Activated T-helper 1 cell treated with anti-CD3 and anti-CD28 coated beads, Interleukin-12 subunit alpha, Interleukin-12 subunit beta, Interleukin-2, Interleukin-4 antibody, amounts not matched to agents 30 ng/mL and 10 ng/mL and 1 ng/mL, durations not matched to agents 14 hours and 24 hours and 36 hours (primary cell): ENCODE measurements around the gene ZMYM4. TPM values are rescaled to one million over a fixed set of nuclear protein-coding genes. Genes with fewer than 3 reads are reported as not detected.
"Not testable (repeated sequence)": the region's sequence is repeated elsewhere in the genome, so short reads cannot be mapped to it uniquely, and the experiment has no call there.

ENCODE experiments used
- DNase-seq: peaks from one replicate; pipeline ENCODE4 v3.0.0; 2021; ENCODE audit warnings: low spot score
- H3K27ac Mint-ChIP-seq: one replicate; pipeline ENCODE4 v1.8.0; 2021; ENCODE audit warnings: mild to moderate bottlenecking, mixed read lengths
- H3K27me3 Mint-ChIP-seq: one replicate; pipeline ENCODE4 v1.8.0; 2022; ENCODE audit warnings: mild to moderate bottlenecking, moderate library complexity, mixed read lengths; ENCODE audit not compliant: insufficient read depth
- H3K36me3 Mint-ChIP-seq: one replicate; pipeline ENCODE4 v1.8.0; 2021; ENCODE audit warnings: low read depth, mixed read lengths
- H3K4me1 Mint-ChIP-seq: one replicate; pipeline ENCODE4 v1.8.0; 2021; ENCODE audit warnings: low read depth, mixed read lengths
- H3K4me3 Mint-ChIP-seq: one replicate; pipeline ENCODE4 v1.8.0; 2021; ENCODE audit warnings: mild to moderate bottlenecking, moderate library complexity, mixed read lengths
- H3K9me3 Mint-ChIP-seq: one replicate; pipeline ENCODE4 v1.8.0; 2021; ENCODE audit warnings: mixed read lengths
- intact Hi-C: fragments of 100-400 bp; cut with micrococcal nuclease; formaldehyde crosslinking; loops from one replicate; pipeline ENCODE4 v1.15.1; 2024
- total RNA-seq: library from RNA; stranded (reverse); gene quantifications from 2 replicates; pipeline ENCODE4 v1.2.3, GENCODE V29; 2022

ZMYM4 gene
- 25.1 and 33.0 TPM in 2 replicates for total RNA-seq

- Mint-ChIP-seq H3K4me1 (peaks cover 38% of the 10 kb centered on the region), H3K27me3 (no peaks in the 10 kb centered on the region), H3K36me3 (peaks cover 10% of the 10 kb centered on the region), H3K9me3 (peaks cover 4% of the 10 kb centered on the region), H3K27ac (peak within 1 kb of the TSS; percentile 93), H3K4me3 (peak within 1 kb of the TSS; percentile 87)
- intact Hi-C loops: loop anchor here (1.0 to 5.0 kb wide), 6 partner anchors 75 to 664 kb away; partner anchors contain the start of genes AGO3, KIAA0319L, NCDN and SFPQ
- peak; percentile 88 for DNase-seq
These were observed at the start of gene ZMYM4 for GRCh38 chr1:35268282-35269200. TSS of gene ZMYM4 (plus strand) at chr1:35268709. CDS start at chr1:35269047, 338 bp downstream.

GRCh38 chr1:35220976-35221375 is 47.5 kb upstream of the ZMYM4 start:
- DNase-seq: no peak
- intact Hi-C loops: no loop called here

GRCh38 chr1:35222322-35223083 is 46.0 kb upstream of the ZMYM4 start:
- intact Hi-C loops: no loop called here
- Mint-ChIP-seq H3K4me3 (no peak overlapping the region), H3K4me1 (no peaks in the 10 kb centered on the region), H3K27ac (no peak overlapping the region), H3K36me3 (no peaks in the 10 kb centered on the region), H3K27me3 (peaks cover 3% of the 10 kb centered on the region), H3K9me3 (no peaks in the 10 kb centered on the region)
- no peak for DNase-seq

More at GRCh38 chr1:35220976-35221375, 47.5 kb upstream of the ZMYM4 start:
- Mint-ChIP-seq H3K4me3 (no peak overlapping the region), H3K36me3 (no peaks in the 10 kb centered on the region), H3K9me3 (no peaks in the 10 kb centered on the region), H3K4me1 (no peaks in the 10 kb centered on the region), H3K27me3 (peaks cover 2% of the 10 kb centered on the region), H3K27ac (no peak overlapping the region)

GRCh38 chr1:35223084-35223630 is 45.4 kb upstream of the ZMYM4 start:
- no peaks in the 10 kb centered on the region for H3K9me3 Mint-ChIP-seq
- no peaks in the 10 kb centered on the region for H3K4me1 Mint-ChIP-seq
- no peak for DNase-seq
- peaks cover 3% of the 10 kb centered on the region for H3K27me3 Mint-ChIP-seq
- no peak overlapping the region for H3K27ac Mint-ChIP-seq
- H3K4me3 Mint-ChIP-seq: no peak overlapping the region
- intact Hi-C loops: no loop called here
- H3K36me3 Mint-ChIP-seq: no peaks in the 10 kb centered on the region

- Mint-ChIP-seq H3K27ac (no peak overlapping the region), H3K4me3 (no peak overlapping the region), H3K9me3 (peaks cover 6% of the 10 kb centered on the region), H3K27me3 (peaks cover 3% of the 10 kb centered on the region), H3K36me3 (no peaks in the 10 kb centered on the region), H3K4me1 (peaks cover 12% of the 10 kb centered on the region)
- DNase-seq: no peak
- intact Hi-C loops: no loop called here
These were observed 42.0 kb upstream of the ZMYM4 start for GRCh38 chr1:35226546-35226945.

GRCh38 chr1:35229587-35230360 is 38.7 kb upstream of the ZMYM4 start:
- Mint-ChIP-seq H3K27ac (peak overlapping the region; percentile 61), H3K4me1 (peaks cover 12% of the 10 kb centered on the region), H3K27me3 (peaks cover 3% of the 10 kb centered on the region), H3K4me3 (no peak overlapping the region), H3K36me3 (no peaks in the 10 kb centered on the region), H3K9me3 (peaks cover 6% of the 10 kb centered on the region)
- intact Hi-C loops: no loop called here
- no peak for DNase-seq

- Mint-ChIP-seq H3K4me3 (no peak overlapping the region), H3K36me3 (no peaks in the 10 kb centered on the region), H3K9me3 (peaks cover 6% of the 10 kb centered on the region), H3K27me3 (peaks cover 3% of the 10 kb centered on the region), H3K27ac (no peak overlapping the region), H3K4me1 (peaks cover 12% of the 10 kb centered on the region)
- intact Hi-C loops: no loop called here
- DNase-seq: no peak
These were observed 37.2 kb upstream of the ZMYM4 start for GRCh38 chr1:35231287-35231686.

GRCh38 chr1:35236772-35237171 is 31.7 kb upstream of the ZMYM4 start:
- H3K36me3 Mint-ChIP-seq, H3K4me3 Mint-ChIP-seq, DNase-seq, intact Hi-C loops, H3K9me3 Mint-ChIP-seq, H3K27ac Mint-ChIP-seq, H3K4me1 Mint-ChIP-seq, H3K27me3 Mint-ChIP-seq: not testable (repeated sequence)

GRCh38 chr1:35243691-35244090 is 24.8 kb upstream of the ZMYM4 start:
- no peaks in the 10 kb centered on the region for H3K27me3 Mint-ChIP-seq
- intact Hi-C loops: no loop called here
- no peak for DNase-seq
- no peaks in the 10 kb centered on the region for H3K4me1 Mint-ChIP-seq
- H3K4me3 Mint-ChIP-seq: no peak overlapping the region
- no peak overlapping the region for H3K27ac Mint-ChIP-seq
- no peaks in the 10 kb centered on the region for H3K9me3 Mint-ChIP-seq
- H3K36me3 Mint-ChIP-seq: no peaks in the 10 kb centered on the region

- Mint-ChIP-seq H3K4me3 (no peak overlapping the region), H3K27ac (no peak overlapping the region), H3K27me3 (peaks cover 9% of the 10 kb centered on the region), H3K9me3 (no peaks in the 10 kb centered on the region), H3K36me3 (no peaks in the 10 kb centered on the region), H3K4me1 (no peaks in the 10 kb centered on the region)
- intact Hi-C loops: no loop called here
- no peak for DNase-seq
These were observed 21.3 kb upstream of the ZMYM4 start for GRCh38 chr1:35247256-35247655.

GRCh38 chr1:35253941-35254340 is 14.6 kb upstream of the ZMYM4 start:
- no peaks in the 10 kb centered on the region for H3K36me3 Mint-ChIP-seq
- H3K4me3 Mint-ChIP-seq: no peak overlapping the region
- no peaks in the 10 kb centered on the region for H3K4me1 Mint-ChIP-seq
- peaks cover 20% of the 10 kb centered on the region for H3K27me3 Mint-ChIP-seq
- no peak for DNase-seq
- no peaks in the 10 kb centered on the region for H3K9me3 Mint-ChIP-seq
- H3K27ac Mint-ChIP-seq: no peak overlapping the region
- intact Hi-C loops: no loop called here

GRCh38 chr1:35255276-35255675 is 13.2 kb upstream of the ZMYM4 start:
- peaks cover 17% of the 10 kb centered on the region for H3K27me3 Mint-ChIP-seq
- H3K4me1 Mint-ChIP-seq: no peaks in the 10 kb centered on the region
- no peak overlapping the region for H3K27ac Mint-ChIP-seq
- H3K9me3 Mint-ChIP-seq: no peaks in the 10 kb centered on the region
- no peak for DNase-seq
- intact Hi-C loops: no loop called here
- H3K36me3 Mint-ChIP-seq: no peaks in the 10 kb centered on the region
- H3K4me3 Mint-ChIP-seq: no peak overlapping the region
